Bronchial epithelial cell (primary cell): Measurements from ENCODE around the gene SMO. TPM values are rescaled to one million over a fixed set of nuclear protein-coding genes. Genes with fewer than 3 reads are reported as not detected.

ENCODE experiments used
- DNase-seq: peaks from one replicate; pipeline ENCODE4 v3.0.0-alpha.2; 2010; ENCODE audit warnings: low read depth
- FAIRE-seq: peaks from 2 replicates; lab custom pipeline; 2011; peaks lifted over from hg19 to GRCh38; lab: Jason Lieb, UNC
- H3K27me3 ChIP-seq: 2 replicates; pipeline ENCODE4 v1.5.1; 2011; ENCODE audit warnings: low read length; ENCODE audit not compliant: control insufficient read depth, insufficient read depth
- H3K36me3 ChIP-seq: 2 replicates; pipeline ENCODE4 v1.5.1; 2011; ENCODE audit warnings: low read length; ENCODE audit not compliant: control insufficient read depth, insufficient read depth
- H3K4me3 ChIP-seq: 2 replicates; pipeline ENCODE4 v1.5.1; 2011; ENCODE audit warnings: mild to moderate bottlenecking, low read depth, low read length, control low read depth
- total RNA-seq: library from RNA; depleted of rRNA; stranded (reverse); fragments of >200 nt; gene quantifications from 2 replicates; pipeline ENCODE4 v1.2.1, GENCODE V29; 2014
- TF ChIP-seq, protein P1 (sequence below): IDR thresholded peaks from 2 replicates; pipeline ENCODE4 v1.5.1; 2011; ENCODE audit warnings: mild to moderate bottlenecking, moderate library complexity, low read length, control low read depth, inconsistent platforms; ENCODE audit not compliant: insufficient read depth, severe bottlenecking

SMO gene
- total RNA-seq, 1 donor from 2014 or later, result 2.4 TPM

DNA sequence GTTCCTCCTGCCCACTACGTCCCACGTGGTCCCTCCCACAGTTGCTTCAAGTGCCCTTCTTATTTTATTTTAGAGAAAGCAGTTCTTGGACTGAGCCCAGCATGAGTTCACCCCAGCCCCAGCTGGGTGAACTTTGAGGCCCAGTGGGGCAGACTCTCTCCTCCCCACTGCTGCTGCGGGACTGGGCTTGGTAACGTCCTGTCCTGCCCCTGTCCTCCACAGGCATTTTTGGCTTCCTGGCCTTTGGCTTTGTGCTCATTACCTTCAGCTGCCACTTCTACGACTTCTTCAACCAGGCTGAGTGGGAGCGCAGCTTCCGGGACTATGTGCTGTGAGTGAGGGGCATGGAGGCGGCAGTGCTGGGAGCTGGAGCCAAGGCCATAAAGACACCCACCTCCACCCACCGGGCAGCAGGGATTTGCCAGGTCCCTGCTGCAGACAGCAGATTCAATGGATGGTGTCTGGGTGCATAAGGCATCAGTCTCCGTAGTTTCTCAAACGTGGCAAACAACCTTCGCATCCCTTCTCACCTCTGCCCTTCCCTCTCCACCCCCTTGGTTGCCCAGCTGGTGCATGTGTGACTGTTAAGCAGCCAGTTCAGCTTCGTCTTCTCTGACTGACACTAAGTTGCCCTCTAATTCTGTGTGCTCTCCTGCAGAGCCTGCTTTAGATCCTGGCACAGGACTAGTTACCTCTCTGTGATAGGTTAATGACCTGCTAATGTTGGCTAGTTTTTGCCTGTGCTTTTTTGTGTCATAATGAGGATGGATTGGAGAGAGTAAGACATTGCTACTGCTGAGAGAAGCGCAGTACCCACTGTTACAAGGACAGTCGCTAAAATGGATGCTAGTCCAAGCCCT lies 20.9 kb downstream of the SMO start:
- Histone ChIP-seq H3K27me3 (no peaks in the 10 kb centered on the region), H3K36me3 (peaks cover 2% of the 10 kb centered on the region), H3K4me3 (no peak overlapping the region)
- TF ChIP-seq, protein P1, sequence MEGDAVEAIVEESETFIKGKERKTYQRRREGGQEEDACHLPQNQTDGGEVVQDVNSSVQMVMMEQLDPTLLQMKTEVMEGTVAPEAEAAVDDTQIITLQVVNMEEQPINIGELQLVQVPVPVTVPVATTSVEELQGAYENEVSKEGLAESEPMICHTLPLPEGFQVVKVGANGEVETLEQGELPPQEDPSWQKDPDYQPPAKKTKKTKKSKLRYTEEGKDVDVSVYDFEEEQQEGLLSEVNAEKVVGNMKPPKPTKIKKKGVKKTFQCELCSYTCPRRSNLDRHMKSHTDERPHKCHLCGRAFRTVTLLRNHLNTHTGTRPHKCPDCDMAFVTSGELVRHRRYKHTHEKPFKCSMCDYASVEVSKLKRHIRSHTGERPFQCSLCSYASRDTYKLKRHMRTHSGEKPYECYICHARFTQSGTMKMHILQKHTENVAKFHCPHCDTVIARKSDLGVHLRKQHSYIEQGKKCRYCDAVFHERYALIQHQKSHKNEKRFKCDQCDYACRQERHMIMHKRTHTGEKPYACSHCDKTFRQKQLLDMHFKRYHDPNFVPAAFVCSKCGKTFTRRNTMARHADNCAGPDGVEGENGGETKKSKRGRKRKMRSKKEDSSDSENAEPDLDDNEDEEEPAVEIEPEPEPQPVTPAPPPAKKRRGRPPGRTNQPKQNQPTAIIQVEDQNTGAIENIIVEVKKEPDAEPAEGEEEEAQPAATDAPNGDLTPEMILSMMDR, result no peak
- no peak for DNase-seq
- FAIRE-seq, result no peak

DNA sequence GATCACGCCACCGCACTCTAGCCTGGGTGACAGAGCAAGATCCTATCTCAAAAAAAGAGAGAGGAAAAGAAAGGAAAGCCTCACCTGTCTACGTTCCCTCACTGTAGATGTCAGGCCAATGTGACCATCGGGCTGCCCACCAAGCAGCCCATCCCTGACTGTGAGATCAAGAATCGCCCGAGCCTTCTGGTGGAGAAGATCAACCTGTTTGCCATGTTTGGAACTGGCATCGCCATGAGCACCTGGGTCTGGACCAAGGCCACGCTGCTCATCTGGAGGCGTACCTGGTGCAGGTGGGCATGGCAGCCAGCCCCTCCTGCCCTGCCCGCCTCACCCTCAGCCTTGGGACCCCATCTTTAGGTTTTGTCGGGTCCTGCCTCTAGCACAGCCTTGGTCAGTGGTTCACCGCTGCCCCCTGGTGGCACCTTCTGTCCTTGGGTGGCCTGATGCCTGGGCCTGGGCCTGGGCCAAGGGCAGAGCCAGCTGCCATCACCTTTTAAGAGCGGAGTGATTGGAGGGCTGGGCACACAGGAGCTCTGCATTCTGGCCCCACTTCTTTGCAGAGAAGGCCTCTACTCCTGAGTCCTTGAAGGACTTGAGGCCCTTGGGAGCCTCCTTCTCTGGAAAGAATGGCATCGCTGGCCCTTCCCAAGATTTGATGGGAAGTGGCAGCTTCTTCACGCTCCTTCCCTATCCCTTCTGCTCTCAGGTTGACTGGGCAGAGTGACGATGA lies 22.0 kb downstream of the SMO start:
- FAIRE-seq, result no peak
- peaks cover 2% of the 10 kb centered on the region for H3K36me3 ChIP-seq
- H3K4me3 ChIP-seq, result no peak overlapping the region
- H3K27me3 ChIP-seq, result no peaks in the 10 kb centered on the region
- TF ChIP-seq, protein P1, result peak; percentile 93
- peak; percentile 38 for DNase-seq

DNA sequence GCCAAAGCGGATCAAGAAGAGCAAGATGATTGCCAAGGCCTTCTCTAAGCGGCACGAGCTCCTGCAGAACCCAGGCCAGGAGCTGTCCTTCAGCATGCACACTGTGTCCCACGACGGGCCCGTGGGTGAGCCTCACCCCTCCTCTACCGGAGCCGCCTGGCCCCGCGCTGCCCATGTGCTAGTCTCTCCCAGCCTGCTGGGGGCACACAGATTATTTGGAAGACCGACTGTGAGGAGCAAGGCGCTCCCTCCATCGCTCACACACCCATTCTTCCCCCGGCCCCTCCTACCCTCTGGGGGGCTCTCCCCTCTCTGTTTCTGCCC lies 22.5 kb downstream of the SMO start:
- FAIRE-seq, result no peak

DNA sequence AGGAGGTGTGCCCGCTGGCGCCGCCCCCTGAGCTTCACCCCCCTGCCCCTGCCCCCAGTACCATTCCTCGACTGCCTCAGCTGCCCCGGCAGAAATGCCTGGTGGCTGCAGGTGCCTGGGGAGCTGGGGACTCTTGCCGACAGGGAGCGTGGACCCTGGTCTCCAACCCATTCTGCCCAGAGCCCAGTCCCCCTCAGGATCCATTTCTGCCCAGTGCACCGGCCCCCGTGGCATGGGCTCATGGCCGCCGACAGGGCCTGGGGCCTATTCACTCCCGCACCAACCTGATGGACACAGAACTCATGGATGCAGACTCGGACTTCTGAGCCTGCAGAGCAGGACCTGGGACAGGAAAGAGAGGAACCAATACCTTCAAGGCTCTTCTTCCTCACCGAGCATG lies 23.7 kb downstream of the SMO start:
- no peaks in the 10 kb centered on the region for H3K27me3 ChIP-seq
- DNase-seq, result no peak
- peaks cover 2% of the 10 kb centered on the region for H3K36me3 ChIP-seq
- FAIRE-seq, result no peak
- no peak overlapping the region for H3K4me3 ChIP-seq
- TF ChIP-seq, protein P1, result no peak

More for the DNA sequence above, 22.5 kb downstream of the SMO start:
- TF ChIP-seq, protein P1, result no peak
- peaks cover 2% of the 10 kb centered on the region for H3K36me3 ChIP-seq
- H3K27me3 ChIP-seq, result no peaks in the 10 kb centered on the region
- DNase-seq, result no peak
- no peak overlapping the region for H3K4me3 ChIP-seq

DNA sequence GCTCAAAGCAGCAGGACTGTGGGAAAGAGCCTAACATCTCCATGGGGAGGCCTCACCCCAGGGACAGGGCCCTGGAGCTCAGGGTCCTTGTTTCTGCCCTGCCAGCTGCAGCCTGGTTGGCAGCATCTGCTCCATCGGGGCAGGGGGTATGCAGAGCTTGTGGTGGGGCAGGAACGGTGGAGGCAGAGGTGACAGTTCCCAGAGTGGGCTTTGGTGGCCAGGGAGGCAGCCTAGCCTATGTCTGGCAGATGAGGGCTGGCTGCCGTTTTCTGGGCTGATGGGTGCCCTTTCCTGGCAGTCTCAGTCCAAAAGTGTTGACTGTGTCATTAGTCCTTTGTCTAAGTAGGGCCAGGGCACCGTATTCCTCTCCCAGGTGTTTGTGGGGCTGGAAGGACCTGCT lies 24.2 kb downstream of the SMO start:
- Histone ChIP-seq H3K4me3 (no peak overlapping the region), H3K27me3 (no peaks in the 10 kb centered on the region), H3K36me3 (peaks cover 2% of the 10 kb centered on the region)
- FAIRE-seq (no peak), DNase-seq (no peak)
- TF ChIP-seq, protein P1, result no peak
